Activated naive CD4-positive, alpha-beta T cell treated with anti-CD3 and anti-CD28 coated beads, Interleukin-2, amount 50 U/mL, for 72 hours (primary cell): Measurements from ENCODE around the gene SIK2. TPM values are rescaled to one million over a fixed set of nuclear protein-coding genes. Genes with fewer than 3 reads are reported as not detected.
A peak's percentile ranks its signal among the peaks of the same experiment; 100 is the strongest.

ENCODE experiments used
- ATAC-seq, 2 donors: fragments of 150-1000 bp; cut with Tn5 transposase; 2 replicates each; pipeline ENCODE4 v1.10.0; 2021; ENCODE audit warnings: mild to moderate bottlenecking in 2 of 2, moderate library complexity in 2 of 2
- DNase-seq, 2 donors: peaks; one replicate each; pipeline ENCODE4 v3.0.0; 2021 to 2022; ENCODE audit warnings: low spot score in 2 of 2
- H3K27ac Mint-ChIP-seq, 2 donors: one replicate each; pipeline ENCODE4 v1.8.0; 2022; ENCODE audit warnings: mild to moderate bottlenecking in 2 of 2, mixed read lengths in 2 of 2
- H3K36me3 Mint-ChIP-seq, 2 donors: one replicate each; pipeline ENCODE4 v1.8.0; 2022; ENCODE audit warnings: mixed read lengths in 2 of 2
- H3K9me3 Mint-ChIP-seq, 2 donors: one replicate each; pipeline ENCODE4 v1.8.0; 2022; ENCODE audit warnings: mixed read lengths in 2 of 2
- total RNA-seq, 2 donors: library from RNA; stranded (reverse); gene quantifications; one replicate each; pipeline ENCODE4 v1.2.3, GENCODE V29; 2022

Gene SIK2
- total RNA-seq, 2 donors from 2014 or later = 2.9 to 6.1 TPM

DNA sequence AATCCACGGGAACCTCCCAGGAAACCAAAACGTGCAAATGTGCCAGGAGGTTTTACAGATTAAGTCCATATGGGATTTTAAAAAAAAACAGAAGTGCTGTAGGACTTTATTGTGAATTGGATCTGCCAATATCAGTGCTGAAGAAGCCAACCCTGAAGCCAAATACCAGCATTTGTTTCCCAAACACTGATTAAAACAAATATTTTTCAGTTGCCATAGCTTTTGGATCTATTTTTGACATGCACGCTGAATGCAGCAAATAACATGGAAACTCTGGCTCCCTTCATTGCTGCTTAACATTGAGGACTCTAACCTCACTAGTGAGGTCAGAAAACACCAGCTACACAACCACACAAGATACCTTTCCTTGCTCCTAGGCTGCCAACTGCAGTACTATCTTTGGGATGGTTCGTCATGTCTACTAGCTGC lies 28.4 kb upstream of the SIK2 start:
- Mint-ChIP-seq H3K27ac (no peak overlapping the region), H3K36me3 (no peaks in the 10 kb centered on the region), H3K9me3 (no peaks in the 10 kb centered on the region)
- ATAC-seq (no peak), DNase-seq (no peak)

DNA sequence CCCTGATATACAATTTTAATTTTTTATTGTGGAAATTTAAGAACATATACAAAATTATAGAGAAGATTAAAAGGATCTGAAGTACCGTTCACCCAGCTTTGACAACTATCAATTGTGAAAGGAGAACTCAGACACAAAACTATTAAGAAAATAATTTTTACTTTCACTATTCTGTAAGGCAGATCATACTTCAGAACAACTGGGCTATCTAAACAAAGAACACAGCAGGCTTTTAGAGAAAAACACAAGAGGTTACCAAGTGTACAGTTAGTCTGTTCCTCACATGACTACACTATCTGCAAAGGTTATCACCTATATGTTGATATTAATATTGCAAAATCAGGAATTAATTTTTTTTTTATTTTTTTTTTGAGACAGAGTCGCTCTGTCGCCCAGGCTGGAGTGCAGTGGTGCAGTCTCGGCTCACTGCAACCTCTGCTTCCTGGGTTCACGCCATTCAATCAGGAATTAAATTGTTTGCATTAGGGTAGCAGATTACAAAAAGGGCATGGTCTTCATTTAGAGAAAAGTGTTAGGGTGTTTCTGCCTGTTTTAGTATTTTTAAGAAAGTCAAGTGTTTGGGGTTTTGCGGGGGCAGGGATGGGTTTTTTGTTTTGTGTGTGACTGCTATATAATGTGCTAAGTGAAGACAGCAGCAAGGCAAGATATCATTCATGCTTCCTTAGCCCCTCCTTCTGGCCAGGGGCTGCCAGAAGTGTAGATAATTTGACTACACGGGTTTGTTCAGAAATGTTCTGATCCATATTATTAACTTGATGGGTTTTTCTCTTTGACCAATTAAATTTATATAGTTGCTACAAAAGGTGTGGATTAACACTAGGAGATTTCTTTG lies 27.6 kb upstream of the SIK2 start:
- Mint-ChIP-seq H3K36me3 (no peaks in the 10 kb centered on the region), H3K9me3 (no peaks in the 10 kb centered on the region), H3K27ac (no peak overlapping the region)
- ATAC-seq (peak in 1 of 2 donors; percentile 43), DNase-seq (no peak)

DNA sequence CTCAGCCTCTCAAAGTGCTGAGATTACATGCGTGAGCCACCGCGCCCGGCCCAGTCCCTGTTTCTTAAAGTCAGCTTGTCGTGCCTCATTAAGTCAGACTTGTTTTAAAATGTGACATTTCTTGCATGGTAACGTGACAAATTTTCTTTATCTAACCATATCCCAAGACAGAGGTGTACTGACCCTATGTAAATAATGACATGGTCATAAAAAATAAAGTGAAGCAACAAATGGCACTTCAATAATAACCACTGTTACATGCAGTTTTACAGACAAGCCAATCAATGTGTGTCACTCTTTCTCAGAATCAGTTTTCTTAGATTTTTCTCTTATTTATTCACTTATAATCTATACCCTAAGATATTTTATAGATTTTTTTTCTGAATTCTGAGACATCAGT lies 26.5 kb upstream of the SIK2 start:
- Mint-ChIP-seq H3K36me3 (no peaks in the 10 kb centered on the region), H3K9me3 (no peaks in the 10 kb centered on the region), H3K27ac (no peak overlapping the region)
- no peak for DNase-seq
- ATAC-seq = no peak

DNA sequence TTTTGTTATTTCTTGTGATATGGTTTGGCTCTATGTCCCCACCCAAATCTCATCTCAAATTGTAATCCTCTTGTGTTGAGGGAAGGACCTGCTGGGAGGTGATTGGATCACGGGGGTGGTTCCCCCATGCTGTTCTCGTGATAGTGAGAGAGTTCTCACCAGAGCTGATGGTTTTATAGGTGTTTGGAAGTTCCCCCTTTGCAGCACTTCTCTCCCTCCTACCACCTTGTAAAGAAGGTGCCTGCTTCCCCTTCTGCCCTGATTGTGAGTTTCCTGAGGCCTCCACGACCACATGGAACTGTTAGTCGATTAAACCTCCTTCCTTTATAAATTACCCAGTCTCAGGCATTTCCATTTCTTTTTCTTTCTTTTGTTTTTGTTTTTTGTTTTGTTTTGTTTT lies 24.4 kb upstream of the SIK2 start:
- ATAC-seq = no peak
- no peaks in the 10 kb centered on the region for H3K9me3 Mint-ChIP-seq
- H3K27ac Mint-ChIP-seq = peak overlapping the region in 1 of 2 donors; percentile 45
- no peak for DNase-seq
- H3K36me3 Mint-ChIP-seq = no peaks in the 10 kb centered on the region

DNA sequence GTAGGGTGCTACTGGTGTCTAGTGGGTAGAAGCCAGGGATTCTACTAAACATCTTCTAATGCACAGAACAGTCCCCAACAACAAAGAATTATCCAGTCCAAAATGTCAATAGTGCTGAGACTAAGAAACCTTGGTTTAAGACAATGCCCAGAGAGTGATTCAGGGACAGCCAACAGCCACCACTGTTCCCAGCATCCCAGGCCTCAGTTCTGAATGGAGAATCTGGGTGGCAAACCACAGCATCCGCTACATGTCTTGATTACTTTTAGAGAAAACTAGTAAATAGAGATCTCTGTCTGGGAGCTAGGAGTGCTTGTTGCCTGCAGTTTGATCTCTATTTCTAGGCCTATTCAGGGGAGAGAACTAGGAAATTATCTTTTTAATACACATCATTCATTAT lies 20.9 kb upstream of the SIK2 start:
- Mint-ChIP-seq H3K36me3 (no peaks in the 10 kb centered on the region), H3K9me3 (no peaks in the 10 kb centered on the region), H3K27ac (no peak overlapping the region)
- DNase-seq (no peak), ATAC-seq (no peak)

DNA sequence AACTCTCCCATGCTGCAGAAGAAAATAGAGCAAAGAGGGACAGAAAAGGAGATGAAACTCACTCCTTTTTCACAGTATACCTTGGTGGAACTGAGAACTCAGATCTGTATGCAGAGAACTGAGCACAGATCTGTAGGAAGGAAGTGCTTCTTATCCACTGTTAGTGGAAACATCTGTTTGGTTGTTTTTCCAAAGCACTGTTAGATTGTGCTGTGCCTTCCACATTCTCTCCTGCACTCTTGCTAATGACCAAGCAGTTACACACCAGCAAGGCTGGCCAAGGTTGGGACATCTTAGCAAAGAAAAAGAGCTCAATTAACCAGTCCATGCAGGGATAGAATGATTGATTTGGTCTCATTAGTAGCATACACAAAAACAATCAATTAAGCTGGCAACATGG lies 20.1 kb upstream of the SIK2 start:
- ATAC-seq (no peak), DNase-seq (no peak)
- no peaks in the 10 kb centered on the region for H3K36me3 Mint-ChIP-seq
- no peaks in the 10 kb centered on the region for H3K9me3 Mint-ChIP-seq
- no peak overlapping the region for H3K27ac Mint-ChIP-seq

DNA sequence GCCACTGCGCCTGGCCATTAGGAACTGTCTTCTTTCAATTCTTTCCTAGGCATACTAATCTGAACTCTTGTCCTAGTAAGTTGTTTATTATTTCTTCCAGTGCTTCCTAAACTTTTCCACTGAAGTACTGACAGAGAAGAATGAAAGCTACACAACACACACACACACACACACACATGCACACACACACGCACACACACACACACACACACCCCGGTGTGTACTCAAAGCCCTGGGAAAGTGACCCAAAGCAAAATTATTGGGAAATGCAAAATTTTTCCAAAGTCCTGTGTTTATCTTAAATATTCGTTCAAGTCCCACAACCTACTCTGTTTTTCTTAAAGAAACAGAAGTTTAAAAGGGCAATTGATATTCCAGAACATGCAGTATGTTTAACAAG lies 19.4 kb upstream of the SIK2 start:
- ATAC-seq (no peak), DNase-seq (no peak)
- H3K27ac Mint-ChIP-seq = no peak overlapping the region

DNA sequence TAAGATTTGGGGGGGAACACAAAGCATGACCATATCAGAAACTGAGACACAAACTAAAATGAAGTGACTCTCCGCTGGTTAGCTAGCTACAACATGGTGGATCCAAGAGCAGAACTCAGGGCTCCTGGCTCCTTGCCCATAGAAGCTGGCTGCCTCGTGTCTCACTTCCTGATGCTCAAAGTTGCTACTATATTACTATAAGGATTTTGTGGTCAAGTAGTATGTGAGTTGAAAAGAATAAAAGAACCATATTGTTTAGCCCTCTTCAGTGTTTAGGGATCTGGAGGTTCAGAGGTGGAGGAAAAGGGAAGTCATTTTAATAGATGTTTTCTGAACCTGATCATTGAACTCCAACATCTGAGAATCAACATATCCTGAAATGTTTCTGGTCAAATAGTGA lies 16.9 kb upstream of the SIK2 start:
- DNase-seq = no peak
- Mint-ChIP-seq H3K36me3 (no peaks in the 10 kb centered on the region), H3K9me3 (no peaks in the 10 kb centered on the region), H3K27ac (no peak overlapping the region)
- no peak for ATAC-seq

More for the DNA sequence above, 19.4 kb upstream of the SIK2 start:
- Mint-ChIP-seq H3K36me3 (no peaks in the 10 kb centered on the region), H3K9me3 (no peaks in the 10 kb centered on the region)

DNA sequence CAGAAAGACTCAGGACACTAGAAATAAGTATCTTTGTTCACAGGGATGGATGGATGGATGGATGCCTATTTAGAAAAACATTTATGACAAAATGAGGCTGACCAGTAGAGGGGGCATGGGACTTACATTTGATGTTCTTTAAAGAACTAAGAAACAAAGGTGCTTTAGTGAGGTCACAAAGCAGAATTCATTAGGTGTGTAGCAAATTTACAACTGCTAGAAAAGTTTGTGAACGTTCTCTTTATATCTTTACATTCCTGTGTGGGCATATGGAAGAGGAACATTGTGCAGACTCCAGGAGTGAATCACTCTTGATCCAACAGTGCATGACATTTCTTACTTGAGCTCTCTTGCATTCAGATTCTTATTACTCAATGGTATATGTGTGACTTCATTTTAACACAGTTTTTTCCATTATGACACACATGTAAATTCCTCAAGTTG lies 15.8 kb upstream of the SIK2 start:
- DNase-seq = peak in 1 of 2 donors; percentile 39
- H3K36me3 Mint-ChIP-seq = no peaks in the 10 kb centered on the region
- no peak overlapping the region for H3K27ac Mint-ChIP-seq
- no peaks in the 10 kb centered on the region for H3K9me3 Mint-ChIP-seq
- ATAC-seq = peak; percentile 56 to 59

DNA sequence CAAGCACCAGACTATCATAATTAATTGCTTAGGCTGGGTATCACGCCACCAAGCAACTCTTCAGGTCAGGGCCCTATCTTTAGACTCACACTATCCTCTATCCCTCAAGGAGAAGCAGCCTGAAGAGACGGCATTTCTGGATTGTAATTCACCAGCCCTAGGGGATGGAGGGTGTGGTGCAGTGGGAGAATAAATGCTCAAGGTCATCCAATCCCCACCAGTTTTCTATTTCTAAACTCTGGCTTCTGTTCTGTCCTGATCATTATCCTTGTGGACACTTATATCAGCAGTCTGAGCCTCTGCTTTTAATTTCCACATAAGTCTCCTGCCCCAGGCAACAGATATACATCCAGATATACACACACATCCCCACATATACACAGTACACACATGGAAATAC lies 13.1 kb upstream of the SIK2 start:
- H3K27ac Mint-ChIP-seq = no peak overlapping the region
- no peak for ATAC-seq

DNA sequence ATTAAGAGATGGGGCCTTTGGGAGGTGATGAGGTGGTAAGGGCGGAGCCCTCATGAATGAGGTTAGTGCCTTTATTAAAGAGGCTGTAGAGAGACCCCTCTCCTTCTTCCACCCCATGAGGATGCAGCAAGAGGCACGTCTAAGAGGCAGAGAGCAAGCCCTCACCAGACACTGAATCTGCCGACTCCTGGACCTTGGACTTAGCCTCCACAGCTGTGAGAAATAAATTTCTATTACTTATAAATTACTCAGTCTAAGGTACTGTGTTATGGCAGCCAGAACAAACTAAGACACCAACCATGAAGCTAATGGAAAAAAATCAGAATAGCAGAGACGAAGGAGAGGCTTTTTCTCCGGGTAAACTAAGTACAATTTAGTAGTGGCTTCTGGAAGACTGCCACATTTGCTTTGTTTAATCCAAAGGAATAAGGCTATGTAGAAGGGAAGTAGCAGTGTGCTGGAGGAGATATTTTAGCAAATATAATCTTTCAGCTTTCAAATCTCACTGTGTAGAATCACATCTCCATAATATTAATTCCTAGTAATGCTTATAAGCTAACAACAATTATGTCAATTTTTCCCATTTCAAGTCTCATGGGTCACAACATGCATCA lies 12.3 kb upstream of the SIK2 start:
- H3K36me3 Mint-ChIP-seq = no peaks in the 10 kb centered on the region
- H3K27ac Mint-ChIP-seq = no peak overlapping the region
- ATAC-seq (no peak), DNase-seq (no peak)
- no peaks in the 10 kb centered on the region for H3K9me3 Mint-ChIP-seq

More for the DNA sequence above, 13.1 kb upstream of the SIK2 start:
- H3K36me3 Mint-ChIP-seq = no peaks in the 10 kb centered on the region
- no peak for DNase-seq
- H3K9me3 Mint-ChIP-seq = no peaks in the 10 kb centered on the region

DNA sequence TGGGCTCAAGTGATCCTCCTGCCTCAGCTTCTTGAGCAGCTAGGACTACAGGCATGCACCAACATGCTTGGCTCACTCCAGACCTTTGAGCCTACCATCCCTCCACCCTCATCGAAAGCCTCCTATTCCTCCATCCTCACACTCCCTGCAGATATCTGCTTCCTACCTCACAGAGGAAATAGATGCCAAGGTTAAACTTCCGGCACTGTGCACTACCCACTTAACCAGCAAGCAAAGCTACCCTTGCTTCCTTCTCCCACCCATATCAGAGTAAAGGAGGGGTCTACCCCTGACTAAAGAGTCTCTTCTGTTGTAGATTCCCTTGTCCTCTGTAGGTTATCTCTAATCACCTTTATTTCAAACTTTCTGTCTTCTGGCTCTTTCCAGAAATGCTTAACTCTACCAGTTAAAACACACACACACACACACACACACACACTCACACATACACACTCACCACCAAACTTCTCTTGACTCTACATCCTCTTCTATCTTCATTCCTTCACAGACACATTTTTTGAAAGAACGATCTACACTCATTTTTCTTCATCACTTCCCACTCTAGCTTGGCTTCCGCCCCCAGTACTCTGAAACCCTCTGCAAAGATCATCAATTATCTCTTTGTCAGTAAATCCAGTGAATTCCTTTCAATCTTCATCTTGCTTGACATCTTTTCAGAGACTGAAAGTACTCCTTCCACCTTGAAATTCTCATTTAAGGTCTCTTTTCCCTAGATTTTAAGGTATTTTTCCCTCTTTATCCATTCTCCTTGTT lies 10.9 kb upstream of the SIK2 start:
- Mint-ChIP-seq H3K36me3 (no peaks in the 10 kb centered on the region), H3K9me3 (no peaks in the 10 kb centered on the region), H3K27ac (no peak overlapping the region)
- no peak for DNase-seq
- no peak for ATAC-seq

DNA sequence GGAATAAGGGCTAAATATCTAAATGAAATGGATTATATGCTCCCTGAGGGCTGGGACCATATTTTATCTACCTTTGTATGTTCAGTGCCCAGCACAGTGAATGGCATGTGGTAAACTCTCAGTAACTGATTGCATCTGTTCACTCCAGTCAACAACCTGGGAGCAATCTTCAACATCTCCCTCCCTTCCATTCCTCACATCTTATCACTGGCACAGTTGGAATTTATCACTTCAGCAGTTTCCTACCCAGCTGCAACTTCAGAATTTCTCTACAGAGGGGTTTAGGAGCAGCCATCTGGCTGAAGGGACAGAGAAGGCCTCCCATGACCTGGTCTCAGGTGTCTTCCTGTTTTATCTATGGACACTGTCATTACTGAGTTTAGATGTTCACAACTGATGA lies 9.8 kb upstream of the SIK2 start:
- Mint-ChIP-seq H3K27ac (no peak overlapping the region), H3K36me3 (no peaks in the 10 kb centered on the region), H3K9me3 (no peaks in the 10 kb centered on the region)
- ATAC-seq (no peak), DNase-seq (no peak)

DNA sequence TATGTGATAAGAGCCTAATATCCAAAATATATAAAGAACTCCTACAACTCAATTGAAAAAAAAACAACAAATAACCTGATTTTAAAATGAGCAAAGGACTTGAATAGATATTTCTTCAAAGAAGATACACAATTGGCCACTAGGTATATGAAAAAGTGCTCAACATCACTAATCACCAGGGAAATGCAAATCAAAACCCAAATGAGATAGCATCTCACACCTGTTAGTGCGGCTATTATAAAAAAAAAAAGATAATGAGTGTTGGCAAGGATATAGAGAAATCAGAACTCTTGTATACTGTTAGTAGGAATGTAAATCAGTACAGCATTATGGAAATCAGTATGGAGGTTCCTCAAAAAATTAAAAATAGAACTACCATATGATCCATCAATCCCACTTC lies 5.9 kb upstream of the SIK2 start:
- DNase-seq (no peak), ATAC-seq (no peak)
- Mint-ChIP-seq H3K27ac (no peak overlapping the region), H3K36me3 (no peaks in the 10 kb centered on the region), H3K9me3 (no peaks in the 10 kb centered on the region)

DNA sequence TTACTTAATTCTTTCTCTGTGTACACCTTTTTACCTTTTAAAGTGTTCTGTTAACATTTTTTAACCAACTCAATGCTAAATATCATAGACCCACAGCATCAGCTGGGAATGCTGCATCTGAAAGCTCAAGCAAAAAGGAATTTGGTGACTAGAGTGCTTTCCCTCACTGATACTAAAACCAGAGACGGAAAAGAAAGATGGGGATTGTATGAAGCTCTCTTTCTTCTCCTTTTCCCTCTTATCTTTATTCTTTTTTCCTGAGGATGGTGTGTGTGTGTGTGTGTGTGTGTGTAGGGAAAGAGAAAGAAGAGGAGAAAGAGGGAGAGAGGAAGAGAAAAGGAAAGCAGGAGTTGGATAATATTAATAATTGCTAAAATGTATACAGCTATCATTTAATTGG lies 4.1 kb upstream of the SIK2 start:
- DNase-seq (no peak), ATAC-seq (no peak)
- peaks cover 2% of the 10 kb centered on the region in 2 donors for H3K36me3 Mint-ChIP-seq
- H3K27ac Mint-ChIP-seq = no peak overlapping the region
- no peaks in the 10 kb centered on the region for H3K9me3 Mint-ChIP-seq

DNA sequence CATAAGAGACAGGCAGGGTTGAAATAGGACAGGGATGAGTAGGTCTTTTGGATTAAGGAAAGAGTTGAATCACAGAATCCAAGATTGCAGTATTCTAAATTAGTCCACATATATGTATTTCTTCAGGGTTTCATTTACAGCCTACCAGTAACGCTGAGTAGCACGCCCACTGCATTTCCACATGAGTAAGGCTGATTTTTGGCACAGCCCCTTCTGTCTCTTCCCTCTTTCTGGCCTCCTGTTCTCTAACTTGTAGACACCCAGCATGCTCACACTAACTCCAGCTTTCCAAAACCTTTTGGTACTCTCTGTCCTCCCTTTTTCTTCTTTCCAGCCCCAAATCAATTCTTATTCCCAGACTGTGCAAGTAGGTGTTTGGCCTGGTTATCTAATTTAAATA lies 3.7 kb upstream of the SIK2 start:
- Mint-ChIP-seq H3K9me3 (no peaks in the 10 kb centered on the region), H3K36me3 (peaks cover 6 to 7% of the 10 kb centered on the region in 2 donors), H3K27ac (no peak overlapping the region)
- ATAC-seq (no peak), DNase-seq (no peak)

DNA sequence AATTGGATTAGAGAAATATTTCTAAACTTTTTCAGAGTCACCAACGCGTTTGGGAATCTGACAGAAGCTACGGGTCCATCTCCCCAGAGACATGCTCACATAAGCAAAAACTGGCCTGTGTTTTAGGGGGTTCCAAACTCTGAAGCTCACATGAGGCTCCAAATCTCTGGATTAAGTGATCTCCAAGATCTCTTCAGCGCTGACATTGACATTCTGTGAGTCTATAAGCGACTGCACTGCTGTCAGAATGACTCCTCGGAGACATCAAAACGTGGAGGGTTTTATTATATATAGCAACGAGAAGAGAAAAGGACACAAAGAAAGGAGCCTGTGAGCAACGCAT lies 642 bp upstream of the SIK2 start:
- ATAC-seq (no peak), DNase-seq (no peak)
- H3K27ac Mint-ChIP-seq = peak overlapping the region; percentile 83 to 94
- H3K36me3 Mint-ChIP-seq = peaks cover 7 to 9% of the 10 kb centered on the region in 2 donors
- H3K9me3 Mint-ChIP-seq = no peaks in the 10 kb centered on the region
